Astrocyte (in vitro differentiated cells and primary cell): ENCODE results near the gene CCNT2. TPM values are rescaled to one million over a fixed set of nuclear protein-coding genes. Genes with fewer than 3 reads are reported as not detected.

ENCODE experiments used
- DNase-seq: peaks from one replicate; pipeline ENCODE4 v3.0.0-alpha.2; 2010; ENCODE audit warnings: low read depth
- FAIRE-seq: peaks from 2 replicates; lab custom pipeline; 2011; peaks lifted over from hg19 to GRCh38; lab: Jason Lieb, UNC
- H2AFZ ChIP-seq: 2 replicates; pipeline ENCODE4 v1.6.0; 2012; ENCODE audit warnings: low read depth, low read length, inconsistent platforms
- H3K27ac ChIP-seq: 2 replicates; pipeline ENCODE4 v1.5.1; 2011; ENCODE audit warnings: low read depth, low read length, inconsistent platforms
- H3K27me3 ChIP-seq: 2 replicates; pipeline ENCODE4 v1.6.0; 2011; ENCODE audit warnings: low read length, inconsistent platforms; ENCODE audit not compliant: insufficient read depth
- H3K36me3 ChIP-seq: 2 replicates; pipeline ENCODE4 v1.5.1; 2011; ENCODE audit warnings: low read length, inconsistent platforms; ENCODE audit not compliant: insufficient read depth
- H3K4me1 ChIP-seq: 2 replicates; pipeline ENCODE4 v1.5.1; 2011; ENCODE audit warnings: low read length, inconsistent platforms; ENCODE audit not compliant: insufficient read depth
- H3K4me2 ChIP-seq: 2 replicates; pipeline ENCODE4 v1.6.0; 2012; ENCODE audit warnings: low read length, inconsistent platforms
- H3K4me3 ChIP-seq: 2 replicates; pipeline ENCODE4 v1.5.1; 2011; ENCODE audit warnings: low read depth, mild to moderate bottlenecking, low read length, inconsistent platforms; ENCODE audit not compliant: insufficient read depth
- H3K79me2 ChIP-seq: 2 replicates; pipeline ENCODE4 v1.6.0; 2012; ENCODE audit warnings: mild to moderate bottlenecking, low read length, inconsistent platforms; ENCODE audit not compliant: insufficient read depth
- H3K9ac ChIP-seq: 2 replicates; pipeline ENCODE4 v1.6.0; 2012; ENCODE audit warnings: mild to moderate bottlenecking, low read length, inconsistent platforms
- H3K9me3 ChIP-seq: 2 replicates; pipeline ENCODE4 v1.5.1; 2012; ENCODE audit warnings: low read depth, mild to moderate bottlenecking, low read length, inconsistent platforms; ENCODE audit not compliant: insufficient read depth
- H4K20me1 ChIP-seq: 2 replicates; pipeline ENCODE4 v1.6.0; 2012; ENCODE audit warnings: low read length, inconsistent platforms; ENCODE audit not compliant: insufficient read depth
- H3K27ac Mint-ChIP-seq: one replicate; pipeline ENCODE4 v1.8.0; 2021; ENCODE audit warnings: mild to moderate bottlenecking, mixed read lengths; ENCODE audit not compliant: unreplicated experiment
- H3K27me3 Mint-ChIP-seq: one replicate; pipeline ENCODE4 v1.8.0; 2021; ENCODE audit warnings: low read depth, mixed read lengths; ENCODE audit not compliant: unreplicated experiment
- H3K36me3 Mint-ChIP-seq: one replicate; pipeline ENCODE4 v1.8.0; 2021; ENCODE audit warnings: low read depth, mixed read lengths; ENCODE audit not compliant: unreplicated experiment
- H3K4me1 Mint-ChIP-seq: one replicate; pipeline ENCODE4 v1.8.0; 2021; ENCODE audit warnings: low read depth, mixed read lengths; ENCODE audit not compliant: unreplicated experiment
- H3K4me3 Mint-ChIP-seq: one replicate; pipeline ENCODE4 v1.8.0; 2021; ENCODE audit warnings: mild to moderate bottlenecking, moderate library complexity, mixed read lengths; ENCODE audit not compliant: unreplicated experiment
- H3K9me3 Mint-ChIP-seq: one replicate; pipeline ENCODE4 v1.8.0; 2021; ENCODE audit warnings: mild to moderate bottlenecking, mixed read lengths; ENCODE audit not compliant: unreplicated experiment
- CTCF ChIP-seq: IDR thresholded peaks from 2 replicates; pipeline ENCODE4 v1.5.1; 2011; ENCODE audit warnings: low read depth, mild to moderate bottlenecking, inconsistent platforms, low read length, moderate library complexity; ENCODE audit not compliant: insufficient read depth
- EZH2 ChIP-seq: IDR thresholded peaks from 2 replicates; pipeline ENCODE4 v1.6.1; 2012; ENCODE audit warnings: mild to moderate bottlenecking, low read length, inconsistent platforms; ENCODE audit not compliant: insufficient read depth
- total RNA-seq: library from RNA; stranded (reverse); gene quantifications from 2 replicates; pipeline ENCODE4 v1.2.1, GENCODE V29; 2021

Gene CCNT2
- total RNA-seq, 1 donor from 2014 or later, result 33.2 TPM

GRCh38 chr2:134950886-134951285 is 32.3 kb downstream of the CCNT2 start:
- Histone ChIP-seq H4K20me1 (peaks cover 39% of the 10 kb centered on the region), H3K27me3 (no peaks in the 10 kb centered on the region), H3K27ac (no peak overlapping the region), H3K36me3 (peaks cover 46% of the 10 kb centered on the region), H2AFZ (no peak overlapping the region), H3K79me2 (peaks cover 29% of the 10 kb centered on the region), H3K4me3 (no peak overlapping the region), H3K9me3 (no peaks in the 10 kb centered on the region), H3K9ac (no peak overlapping the region), H3K4me1 (no peaks in the 10 kb centered on the region), H3K4me2 (no peak overlapping the region)
- Mint-ChIP-seq H3K4me3 (no peak overlapping the region), H3K9me3 (no peaks in the 10 kb centered on the region), H3K4me1 (peaks cover 2% of the 10 kb centered on the region), H3K27ac (no peak overlapping the region), H3K27me3 (no peaks in the 10 kb centered on the region), H3K36me3 (peaks cover 14% of the 10 kb centered on the region)
- DNase-seq, result no peak
- no peak for TF ChIP-seq EZH2
- no peak for TF ChIP-seq CTCF
- no peak for FAIRE-seq

GRCh38 chr2:134952608-134953007 is 34.0 kb downstream of the CCNT2 start:
- peaks cover 40% of the 10 kb centered on the region for H3K36me3 ChIP-seq

More at GRCh38 chr2:134952608-134953007, 34.0 kb downstream of the CCNT2 start:
- Histone ChIP-seq H3K79me2 (peaks cover 22% of the 10 kb centered on the region), H3K4me2 (no peak overlapping the region), H3K4me3 (no peak overlapping the region), H3K9ac (no peak overlapping the region), H3K27ac (no peak overlapping the region), H3K4me1 (no peaks in the 10 kb centered on the region), H3K27me3 (no peaks in the 10 kb centered on the region), H4K20me1 (peaks cover 31% of the 10 kb centered on the region), H3K9me3 (no peaks in the 10 kb centered on the region), H2AFZ (no peak overlapping the region)
- H3K36me3 Mint-ChIP-seq, result peaks cover 14% of the 10 kb centered on the region
- no peak for FAIRE-seq
- no peak overlapping the region for H3K4me3 Mint-ChIP-seq
- TF ChIP-seq CTCF (no peak), EZH2 (no peak)
- H3K4me1 Mint-ChIP-seq, result peaks cover 2% of the 10 kb centered on the region
- no peaks in the 10 kb centered on the region for H3K9me3 Mint-ChIP-seq
- H3K27ac Mint-ChIP-seq, result no peak overlapping the region
- H3K27me3 Mint-ChIP-seq, result no peaks in the 10 kb centered on the region
- peak; percentile 28 for DNase-seq
